ENCODE measurements around the gene JAZF1.

JAZF1 gene

DNA sequence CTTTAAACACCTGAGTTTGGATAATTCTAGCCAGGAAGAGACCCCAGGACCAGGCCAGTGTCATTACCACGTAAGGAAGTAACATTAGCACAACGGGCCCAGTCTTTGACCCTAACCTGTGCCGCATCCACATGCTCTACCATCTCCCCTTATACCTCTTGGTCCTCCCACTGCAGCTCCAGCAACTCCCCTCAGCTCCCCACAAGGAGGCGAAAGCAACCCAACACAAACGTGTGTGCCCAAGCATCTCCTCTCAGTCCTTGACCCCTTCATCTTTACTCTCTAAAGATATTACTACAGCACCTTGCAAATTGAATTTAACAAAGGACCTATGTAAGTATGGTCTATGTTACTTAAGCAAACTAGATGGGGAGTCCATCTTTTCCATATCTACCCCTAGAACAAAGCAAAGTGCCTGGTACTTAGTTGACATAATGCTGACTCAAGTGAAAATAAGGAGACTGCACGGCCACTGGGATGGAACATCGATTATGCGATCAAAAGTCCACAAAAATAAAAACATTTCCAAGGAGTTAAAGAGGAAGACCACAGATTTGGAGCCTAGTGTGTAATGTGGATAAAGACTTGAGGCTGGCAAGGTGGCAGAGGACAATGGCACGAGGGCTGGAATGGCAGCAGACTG, 147.7 kb downstream of the JAZF1 start:
- H3K27ac ChIP-seq: peak overlapping the region; percentile 66

DNA sequence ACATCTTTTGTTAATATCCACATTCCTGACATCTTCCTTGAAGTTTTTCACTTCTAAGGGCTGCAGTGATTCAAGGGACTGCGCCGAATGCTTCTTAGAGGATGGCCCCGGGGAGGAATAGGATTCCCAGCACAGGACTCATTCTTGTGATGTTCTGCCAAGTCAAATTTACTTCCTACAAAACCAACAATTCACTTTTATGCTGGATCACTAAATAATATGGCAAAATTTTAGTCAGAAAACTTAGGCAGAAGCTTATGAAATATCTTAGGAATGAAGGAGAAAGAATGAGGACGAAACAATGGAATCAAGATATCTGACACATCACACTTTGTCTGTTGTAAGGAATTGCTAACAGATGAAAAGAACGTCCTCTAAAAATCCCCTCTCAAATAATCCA, 151.5 kb downstream of the JAZF1 start:
- TF ChIP-seq, protein P1, sequence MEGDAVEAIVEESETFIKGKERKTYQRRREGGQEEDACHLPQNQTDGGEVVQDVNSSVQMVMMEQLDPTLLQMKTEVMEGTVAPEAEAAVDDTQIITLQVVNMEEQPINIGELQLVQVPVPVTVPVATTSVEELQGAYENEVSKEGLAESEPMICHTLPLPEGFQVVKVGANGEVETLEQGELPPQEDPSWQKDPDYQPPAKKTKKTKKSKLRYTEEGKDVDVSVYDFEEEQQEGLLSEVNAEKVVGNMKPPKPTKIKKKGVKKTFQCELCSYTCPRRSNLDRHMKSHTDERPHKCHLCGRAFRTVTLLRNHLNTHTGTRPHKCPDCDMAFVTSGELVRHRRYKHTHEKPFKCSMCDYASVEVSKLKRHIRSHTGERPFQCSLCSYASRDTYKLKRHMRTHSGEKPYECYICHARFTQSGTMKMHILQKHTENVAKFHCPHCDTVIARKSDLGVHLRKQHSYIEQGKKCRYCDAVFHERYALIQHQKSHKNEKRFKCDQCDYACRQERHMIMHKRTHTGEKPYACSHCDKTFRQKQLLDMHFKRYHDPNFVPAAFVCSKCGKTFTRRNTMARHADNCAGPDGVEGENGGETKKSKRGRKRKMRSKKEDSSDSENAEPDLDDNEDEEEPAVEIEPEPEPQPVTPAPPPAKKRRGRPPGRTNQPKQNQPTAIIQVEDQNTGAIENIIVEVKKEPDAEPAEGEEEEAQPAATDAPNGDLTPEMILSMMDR (conservative IDR thresholded peaks at IDR 0.05): no peak
- peak overlapping the region; percentile 66 for H3K27ac ChIP-seq

More for the DNA sequence above, 147.7 kb downstream of the JAZF1 start:
- TF ChIP-seq, protein P1 (conservative IDR thresholded peaks at IDR 0.05): no peak

DNA sequence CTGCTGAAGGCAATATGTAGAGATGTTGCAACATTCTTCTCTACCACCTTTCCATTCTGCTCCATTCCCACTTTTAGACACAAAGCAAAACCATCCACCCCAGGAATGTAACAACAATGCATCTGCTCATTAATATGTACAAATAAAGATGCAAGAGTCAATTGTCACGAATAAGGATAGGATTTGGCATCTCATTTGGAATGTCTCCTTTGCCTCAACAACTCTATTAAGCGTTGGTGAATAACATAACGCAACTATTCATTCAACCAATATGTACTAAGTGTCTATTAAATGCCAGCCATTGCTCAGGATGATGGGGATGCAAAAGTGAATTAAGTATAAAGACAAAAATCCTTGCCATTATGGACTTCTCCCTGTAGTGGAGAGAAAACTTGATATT, 152.1 kb downstream of the JAZF1 start:
- TF ChIP-seq, protein P1 (conservative IDR thresholded peaks at IDR 0.05): no peak
- peak overlapping the region; percentile 66 for H3K27ac ChIP-seq

DNA sequence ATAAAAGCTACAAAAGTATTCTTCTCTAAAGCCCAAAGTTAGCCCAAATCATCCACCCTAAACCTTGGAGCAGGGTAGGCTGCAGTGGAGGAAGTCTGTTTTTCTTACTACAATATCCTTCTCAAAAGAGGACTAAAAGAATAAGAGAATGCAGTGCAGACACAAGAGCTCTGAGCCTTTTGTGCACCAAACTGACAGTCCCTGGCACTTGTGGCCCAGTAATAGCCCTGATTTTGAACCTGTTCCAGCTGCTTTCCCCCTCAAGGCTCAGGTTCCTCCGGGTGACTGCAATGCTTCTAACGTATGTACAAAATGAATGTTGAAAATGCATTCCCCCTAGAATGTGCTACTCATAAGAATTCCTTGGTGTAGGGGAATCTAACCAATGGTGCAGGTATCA, 154.4 kb downstream of the JAZF1 start:
- TF ChIP-seq, protein P1 (conservative IDR thresholded peaks at IDR 0.05): no peak
- no peak overlapping the region for H3K27ac ChIP-seq

DNA sequence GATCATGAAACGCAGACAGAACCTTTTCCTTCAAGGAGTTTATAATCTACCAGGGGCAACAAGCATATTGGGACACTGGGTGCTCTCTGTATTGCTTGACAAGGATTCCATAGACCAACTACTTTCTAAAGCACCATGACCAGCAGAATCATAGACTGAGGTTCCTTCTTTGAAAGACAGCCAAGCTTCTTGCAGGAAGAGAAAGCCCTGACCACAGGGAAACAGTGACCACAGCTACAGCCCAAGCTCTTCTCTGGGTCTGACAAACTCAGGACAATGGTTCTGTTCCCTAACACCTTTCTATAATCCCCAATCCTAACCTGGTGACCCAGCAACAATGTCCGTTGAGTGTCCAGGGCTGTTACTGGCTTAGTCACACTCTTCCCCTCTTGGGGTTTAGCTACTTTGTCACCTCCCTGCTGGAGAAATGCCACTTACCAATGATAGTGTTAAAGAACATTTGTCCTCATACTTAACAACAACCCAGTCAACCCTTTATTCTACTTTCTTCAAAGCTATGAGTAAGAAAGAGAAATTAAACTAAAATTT, 155.7 kb downstream of the JAZF1 start:
- TF ChIP-seq, protein P1 (conservative IDR thresholded peaks at IDR 0.05): no peak
- H3K27ac ChIP-seq: peak overlapping the region; percentile 25; the same call in 1 of the 2 replicates

DNA sequence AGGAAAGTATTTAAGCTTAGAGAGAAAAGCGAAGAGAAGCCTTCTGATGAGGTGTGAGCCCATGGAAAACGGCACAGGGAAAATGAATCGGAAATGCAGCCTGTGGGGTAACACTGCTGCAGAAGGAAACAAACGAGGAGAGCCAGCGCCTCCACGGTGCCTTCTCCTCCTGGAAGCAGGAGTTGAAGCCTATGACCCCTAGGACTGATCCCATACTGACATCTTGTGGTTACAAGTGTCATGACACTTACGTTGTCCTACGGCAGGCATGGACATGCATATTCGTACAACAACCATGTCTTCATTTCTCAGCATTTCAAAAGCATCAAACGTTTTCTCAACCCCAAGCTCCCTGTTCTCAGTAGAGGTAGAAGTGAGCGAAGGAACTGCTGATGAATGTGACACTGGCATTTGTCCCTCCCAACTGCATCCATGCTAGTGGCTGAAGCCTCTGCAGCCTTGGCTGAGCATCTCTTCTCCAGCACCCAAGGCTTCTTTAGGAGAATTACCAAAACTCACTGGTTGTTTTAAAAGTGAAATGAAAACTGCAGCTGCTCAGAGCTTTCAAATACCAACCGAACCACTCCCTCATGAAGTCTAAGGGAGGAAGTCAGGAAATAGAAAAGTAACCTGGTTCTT, 160.2 kb downstream of the JAZF1 start:
- H3K27ac ChIP-seq: peak overlapping the region; percentile 48; the same call in 1 of the 2 replicates
- TF ChIP-seq, protein P1 (conservative IDR thresholded peaks at IDR 0.05): peak; percentile 91

DNA sequence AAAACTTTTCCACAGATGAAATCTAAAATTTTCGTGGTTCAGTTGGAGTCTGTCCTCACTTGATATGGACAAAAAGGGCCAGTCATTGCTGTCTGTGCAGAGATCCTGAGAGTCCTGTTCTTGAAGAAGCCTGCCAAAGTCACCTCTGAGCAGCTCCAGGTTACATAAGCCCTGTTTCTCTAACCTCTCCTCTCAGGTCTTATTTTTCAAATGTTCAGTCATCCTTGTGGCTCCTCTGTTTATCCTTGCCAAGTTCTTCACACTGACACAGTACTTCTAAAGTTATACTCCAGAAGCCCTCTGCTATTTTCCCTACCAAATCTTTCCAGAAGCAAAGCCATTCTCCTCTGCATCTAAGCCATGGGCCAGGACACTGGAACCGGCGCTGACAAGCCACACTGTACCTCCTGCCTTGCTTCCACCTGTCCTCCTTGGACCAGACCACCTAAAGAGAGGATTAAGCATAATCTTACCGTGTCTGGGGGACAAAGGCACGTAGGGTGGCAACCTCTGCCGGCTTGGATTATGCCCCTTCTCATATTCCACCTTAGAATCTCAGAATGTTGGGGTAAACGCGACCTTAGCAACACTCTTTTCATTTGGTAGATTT, 161.6 kb downstream of the JAZF1 start:
- TF ChIP-seq, protein P1 (conservative IDR thresholded peaks at IDR 0.05): no peak
- H3K27ac ChIP-seq: peak overlapping the region; percentile 48; the same call in 1 of the 2 replicates
